SU-DHL-6 (cell line): Measurements from ENCODE around the gene SNRNP200.

Experiments used
- H2AFZ ChIP-seq: fragments of 200-600 bp; sonication (generic); 2 replicates; pipeline ENCODE4 v1.6.1; 2014; ENCODE audit warnings: low read depth, mild to moderate bottlenecking, moderate library complexity, mixed read lengths, antibody characterized with exemption, low read length; ENCODE audit not compliant: severe bottlenecking
- H3F3A ChIP-seq: fragments of 200-600 bp; shearing (Covaris generic); 2 replicates; pipeline ENCODE4 v1.6.0; 2016; ENCODE audit warnings: antibody characterized with exemption, mild to moderate bottlenecking; ENCODE audit not compliant: insufficient read depth
- H3K27ac ChIP-seq: fragments of 200-600 bp; sonication (generic); 2 replicates; pipeline ENCODE4 v1.5.1; 2016; ENCODE audit warnings: low read depth, mild to moderate bottlenecking, low read length, moderate library complexity, mixed read lengths
- H3K27me3 ChIP-seq: fragments of 200-600 bp; sonication (generic), shearing (Covaris generic); 2 replicates; pipeline ENCODE4 v1.6.0; 2014; ENCODE audit warnings: mild to moderate bottlenecking, low read length
- H3K36me3 ChIP-seq: fragments of 200-600 bp; sonication (generic); 2 replicates; pipeline ENCODE4 v1.6.1; 2014; ENCODE audit warnings: mild to moderate bottlenecking, low read length, mixed read lengths
- H3K4me2 ChIP-seq: fragments of 300-600, 200-600 bp; shearing (Covaris generic), sonication (generic); 2 replicates; pipeline ENCODE4 v1.6.0; 2014; ENCODE audit warnings: low read length, low read depth, mild to moderate bottlenecking; ENCODE audit not compliant: poor library complexity, severe bottlenecking
- H3K4me3 ChIP-seq: fragments of 200-600 bp; sonication (generic); 2 replicates; pipeline ENCODE4 v1.5.1; 2014; ENCODE audit warnings: antibody characterized with exemption, low read length, mild to moderate bottlenecking, mixed read lengths; ENCODE audit not compliant: insufficient read depth, poor library complexity, severe bottlenecking
- H3K79me2 ChIP-seq: fragments of 200-600 bp; sonication (generic); 2 replicates; pipeline ENCODE4 v1.6.1; 2014; ENCODE audit warnings: mild to moderate bottlenecking, low read length, moderate library complexity; ENCODE audit not compliant: insufficient read depth
- H3K9ac ChIP-seq: fragments of 200-600 bp; sonication (generic); 2 replicates; pipeline ENCODE4 v1.7.0; 2014; ENCODE audit warnings: mild to moderate bottlenecking, low read length
- H3K9me2 ChIP-seq: fragments of 200-600 bp; sonication (generic); replicated peaks from 2 replicates; pipeline ENCODE4 v1.6.1; 2014; ENCODE audit warnings: low read length; ENCODE audit not compliant: insufficient read depth
- H3K9me3 ChIP-seq: fragments of 200-600 bp; sonication (generic); 2 replicates; pipeline ENCODE4 v1.6.1; 2014; ENCODE audit warnings: low read length, mixed read lengths; ENCODE audit not compliant: insufficient read depth
- H4K20me1 ChIP-seq: fragments of 200-600 bp; sonication (generic); 2 replicates; pipeline ENCODE4 v1.6.1; 2014; ENCODE audit warnings: low read depth, mild to moderate bottlenecking, antibody characterized with exemption, low read length, moderate library complexity, mixed read lengths
- CTCF ChIP-seq: fragments of 200-600 bp; sonication (generic); IDR thresholded peaks from one replicate; pipeline ENCODE4 v1.5.1; 2017; ENCODE audit warnings: antibody characterized with exemption, mild to moderate bottlenecking, low read length, moderate library complexity; ENCODE audit not compliant: insufficient read depth, poor library complexity, severe bottlenecking
- EZH2phosphoT487 ChIP-seq: fragments of 200-600 bp; sonication (generic), shearing (Covaris generic); conservative IDR thresholded peaks from 2 replicates; pipeline ENCODE4 v1.6.1; 2018; ENCODE audit warnings: mild to moderate bottlenecking, antibody characterized with exemption, low read length, moderate library complexity, mixed read lengths

SNRNP200 gene

GRCh38 chr2:96225016-96225533 is 80.3 kb downstream of the SNRNP200 start:
- H3K27ac ChIP-seq: peak overlapping the region; percentile 62
- H3K4me3 ChIP-seq: no peak overlapping the region
- H3K4me2 ChIP-seq: peak overlapping the region; percentile 42
- no peaks in the 10 kb centered on the region for H4K20me1 ChIP-seq
- peak overlapping the region; percentile 17; the same call in 1 of the 2 replicates for H3K9ac ChIP-seq
- no peaks in the 10 kb centered on the region for H3K79me2 ChIP-seq
- no peaks in the 10 kb centered on the region; the same call in 1 of the 2 replicates for H3F3A ChIP-seq
- H3K9me3 ChIP-seq: no peaks in the 10 kb centered on the region
- H3K9me2 ChIP-seq: no peaks in the 10 kb centered on the region
- no peak for TF ChIP-seq CTCF
- no peak for TF ChIP-seq EZH2phosphoT487
- no peaks in the 10 kb centered on the region for H3K27me3 ChIP-seq
- peak overlapping the region; percentile 18 for H2AFZ ChIP-seq
- no peaks in the 10 kb centered on the region for H3K36me3 ChIP-seq
